Right ventricle myocardium inferior (tissue), 1 donor: ENCODE results near the gene OSBPL10. TPM values are rescaled to one million over a fixed set of nuclear protein-coding genes. Genes with fewer than 3 reads are reported as not detected.
"Not testable (repeated sequence)": the region's sequence is repeated elsewhere in the genome, so short reads cannot be mapped to it uniquely, and the experiment has no call there.

Experiments
- ATAC-seq: fragments of 200-7000 bp; cut with Tn5 transposase; one replicate; pipeline ENCODE4 v1.9.1; 2020; ENCODE audit warnings: mild to moderate bottlenecking, moderate library complexity
- DNase-seq: peaks from one replicate; pipeline ENCODE4 v3.0.0; 2021; ENCODE audit errors: missing footprints
- intact Hi-C: fragments of 100-400 bp; cut with DNase I; formaldehyde crosslinking; loops from one replicate; pipeline ENCODE4 v1.11.0; 2022
- total RNA-seq: library from RNA; stranded (reverse); fragmentation: NEBNext Ultra II Directional; extraction: Animal tissue kit (Norgen Biotek cat#: 25700); gene quantifications from one replicate; pipeline ENCODE4 v1.2.1, GENCODE V29; 2021
- donor health status: DM: no; HTN: yes; CAD: no; lungs with severe emphysema.

OSBPL10 gene
- total RNA-seq, 1 donor from 2014 or later, result 6.6 TPM

DNA sequence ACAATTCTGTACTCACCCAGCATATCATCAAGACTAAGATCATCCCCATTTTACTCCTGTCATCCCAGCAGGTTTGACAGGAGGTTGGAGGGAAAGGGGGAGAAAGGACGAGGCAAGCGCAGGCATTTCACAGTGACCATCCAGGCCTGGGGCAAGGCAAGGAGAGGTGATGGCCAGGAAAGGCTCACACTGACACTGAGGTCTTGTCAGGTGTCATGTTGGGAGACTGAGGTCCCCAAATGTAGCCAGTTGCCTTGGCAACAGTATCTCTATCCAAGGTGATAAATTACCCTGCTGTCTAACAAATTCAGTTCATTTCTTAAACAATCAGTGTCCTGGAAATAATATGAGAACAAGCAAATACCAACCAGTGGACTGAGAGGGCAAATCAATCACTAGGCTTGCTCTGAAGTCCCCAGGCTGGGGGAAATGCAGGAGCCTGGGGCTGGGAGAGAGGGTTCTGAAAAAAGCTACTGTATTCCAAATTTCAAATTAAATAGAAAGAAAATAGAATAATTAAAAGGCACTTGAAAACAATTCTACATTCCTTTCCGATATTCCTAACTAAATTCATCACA, 172.8 kb downstream of the OSBPL10 start:
- ATAC-seq (no peak), DNase-seq (no peak)
- intact Hi-C loops, result no loop called here

DNA sequence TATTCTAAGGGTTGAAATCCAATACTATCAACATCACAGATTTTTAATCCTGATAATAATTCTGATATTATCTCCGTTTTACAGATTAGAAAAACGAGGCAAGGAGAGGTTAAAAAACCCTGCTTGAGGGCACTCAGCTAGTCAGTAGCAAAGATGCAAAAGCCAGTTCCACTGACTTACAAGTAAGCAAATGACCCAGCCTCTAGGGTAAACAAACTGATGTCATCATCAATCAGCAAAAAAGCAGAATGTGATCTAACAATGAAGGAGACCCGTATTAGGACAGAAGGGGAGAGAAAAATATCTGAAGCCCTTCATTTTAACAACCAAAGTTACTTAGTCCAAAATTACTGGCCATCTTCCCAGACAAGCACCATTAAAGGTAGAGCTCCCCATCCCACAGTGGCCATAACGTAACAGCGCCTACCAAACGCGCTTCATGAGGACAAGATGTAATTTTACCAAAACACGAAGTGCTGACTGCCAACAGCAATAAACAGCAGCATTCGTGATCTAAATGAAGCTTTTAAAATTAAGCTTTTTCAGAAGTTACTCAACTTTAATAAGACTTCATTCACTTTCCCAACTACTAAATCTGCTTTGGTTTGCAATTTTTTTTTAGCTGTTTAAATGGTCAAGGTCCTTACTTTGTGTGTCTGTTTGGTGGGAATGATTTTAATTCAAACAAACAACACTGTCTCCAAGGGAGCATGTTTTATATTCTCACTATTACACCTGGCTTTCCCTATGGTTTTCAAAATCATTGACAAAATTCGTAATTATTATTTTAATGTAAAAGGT, 176.6 kb downstream of the OSBPL10 start:
- intact Hi-C loops, result no loop called here

DNA sequence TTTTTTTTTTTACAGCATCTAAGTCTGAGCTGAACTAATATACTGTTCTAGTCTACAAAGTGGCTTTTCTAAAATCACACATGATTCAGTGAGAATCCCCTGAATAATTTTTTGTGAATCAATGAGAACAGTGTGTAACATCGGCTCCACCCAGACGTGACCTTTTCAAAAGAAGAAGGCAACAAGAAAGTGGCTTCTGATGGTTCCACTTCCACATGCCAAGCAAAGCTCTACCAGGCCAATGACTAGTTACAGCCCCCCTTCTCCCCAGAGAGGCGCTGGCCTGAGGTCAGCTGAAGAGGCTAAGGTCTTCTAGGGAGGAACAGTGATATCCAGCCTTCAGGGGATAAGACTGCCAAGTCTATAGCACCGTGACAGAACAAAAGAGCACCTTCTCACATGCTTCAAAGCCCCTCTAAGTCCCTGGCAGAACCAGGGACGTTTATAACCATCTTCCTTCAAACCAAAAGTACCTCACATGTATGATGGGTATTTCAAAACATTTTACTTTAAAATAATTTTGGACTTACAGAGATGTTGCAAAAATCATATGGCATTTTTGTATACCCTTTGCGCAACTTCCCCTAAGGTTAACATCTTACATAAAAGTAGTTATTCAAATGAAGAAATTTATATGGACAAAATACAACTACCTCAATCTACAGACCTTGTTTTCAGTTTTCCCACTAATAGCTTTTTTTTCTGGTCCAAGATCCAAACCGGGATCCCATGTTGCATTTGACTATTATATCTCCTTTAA, 177.9 kb downstream of the OSBPL10 start:
- ATAC-seq, result no peak

More for the DNA sequence above, 176.6 kb downstream of the OSBPL10 start:
- DNase-seq, result no peak
- no peak for ATAC-seq

DNA sequence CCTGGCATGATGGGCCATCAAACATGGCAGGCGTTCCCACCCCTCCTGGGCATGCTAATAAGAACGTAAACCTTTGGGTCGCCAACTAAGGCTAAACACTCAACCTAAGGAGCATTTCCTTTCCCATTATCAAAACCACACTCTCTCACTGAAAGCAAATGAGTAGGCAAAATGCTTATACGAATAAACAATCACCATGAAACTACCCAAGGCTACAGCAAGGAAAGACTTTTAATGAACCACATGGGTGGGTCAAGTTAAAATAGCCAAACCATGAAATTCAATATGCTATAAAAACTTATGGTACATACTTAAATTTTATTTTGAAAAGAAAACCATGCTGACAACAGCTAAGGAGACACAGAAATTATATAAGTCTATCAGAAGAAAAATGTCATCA, 180.6 kb downstream of the OSBPL10 start:
- DNase-seq (no peak), ATAC-seq (no peak)
- intact Hi-C loops, result no loop called here

More for the DNA sequence above, 177.9 kb downstream of the OSBPL10 start:
- intact Hi-C loops, result no loop called here
- no peak for DNase-seq

DNA sequence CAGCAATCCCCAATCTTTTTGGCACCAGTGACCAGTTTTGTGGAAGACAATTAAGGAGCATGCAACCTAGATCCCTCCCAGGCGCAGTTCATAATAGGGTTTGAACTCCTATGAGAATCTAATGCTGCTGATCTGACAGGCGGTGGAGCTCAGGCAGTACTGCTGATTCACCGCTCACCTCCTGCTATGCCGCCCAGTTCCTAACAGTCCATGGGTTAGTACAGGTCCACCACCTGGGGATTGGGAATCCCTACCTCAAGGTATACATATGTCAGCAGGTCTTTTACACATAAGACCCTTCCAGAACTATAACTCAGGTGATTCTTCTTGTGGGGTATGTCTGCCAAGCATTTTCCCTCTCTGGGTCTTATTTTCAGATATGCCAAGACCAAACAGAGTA, 182.2 kb downstream of the OSBPL10 start:
- no peak for ATAC-seq
- no peak for DNase-seq
- intact Hi-C loops, result no loop called here

DNA sequence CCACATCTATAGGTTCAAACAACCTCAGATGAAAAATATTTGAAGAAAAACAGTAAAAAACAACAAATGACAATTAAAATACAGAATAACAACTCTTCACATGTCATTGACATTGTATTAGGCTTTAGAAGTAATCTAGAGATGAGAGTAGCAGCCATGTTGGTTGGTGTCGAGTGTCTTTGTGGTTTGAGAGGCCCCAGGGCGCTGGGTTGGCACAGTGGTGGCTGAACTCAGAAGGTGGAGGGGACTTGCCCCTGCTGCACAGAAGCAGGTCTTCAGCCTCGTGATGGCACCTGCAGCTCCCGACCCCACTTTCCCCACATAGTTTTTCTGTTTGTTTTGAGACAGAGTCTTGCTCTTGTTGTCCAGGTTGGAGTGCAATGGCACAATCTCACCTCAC, 187.2 kb downstream of the OSBPL10 start:
- DNase-seq (no peak), ATAC-seq (no peak)
- intact Hi-C loops, result no loop called here

DNA sequence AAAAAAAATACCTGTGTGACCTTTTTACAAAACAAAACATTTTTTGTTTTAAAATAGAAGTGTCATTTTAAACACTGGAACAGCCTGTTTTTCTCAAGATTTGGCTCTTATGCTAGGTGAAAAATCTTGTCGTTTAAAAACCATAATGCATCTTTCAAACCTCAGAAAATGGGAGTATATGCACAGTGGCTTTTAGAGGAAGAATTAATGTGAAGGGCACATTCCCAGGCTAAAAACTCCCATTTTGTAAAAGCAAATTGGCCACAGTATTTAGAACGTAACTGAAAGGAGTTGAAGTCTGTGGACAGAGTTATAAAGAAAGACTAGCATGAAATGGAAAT, 190.0 kb downstream of the OSBPL10 start:
- DNase-seq (no peak), ATAC-seq (no peak)
- intact Hi-C loops, result no loop called here

DNA sequence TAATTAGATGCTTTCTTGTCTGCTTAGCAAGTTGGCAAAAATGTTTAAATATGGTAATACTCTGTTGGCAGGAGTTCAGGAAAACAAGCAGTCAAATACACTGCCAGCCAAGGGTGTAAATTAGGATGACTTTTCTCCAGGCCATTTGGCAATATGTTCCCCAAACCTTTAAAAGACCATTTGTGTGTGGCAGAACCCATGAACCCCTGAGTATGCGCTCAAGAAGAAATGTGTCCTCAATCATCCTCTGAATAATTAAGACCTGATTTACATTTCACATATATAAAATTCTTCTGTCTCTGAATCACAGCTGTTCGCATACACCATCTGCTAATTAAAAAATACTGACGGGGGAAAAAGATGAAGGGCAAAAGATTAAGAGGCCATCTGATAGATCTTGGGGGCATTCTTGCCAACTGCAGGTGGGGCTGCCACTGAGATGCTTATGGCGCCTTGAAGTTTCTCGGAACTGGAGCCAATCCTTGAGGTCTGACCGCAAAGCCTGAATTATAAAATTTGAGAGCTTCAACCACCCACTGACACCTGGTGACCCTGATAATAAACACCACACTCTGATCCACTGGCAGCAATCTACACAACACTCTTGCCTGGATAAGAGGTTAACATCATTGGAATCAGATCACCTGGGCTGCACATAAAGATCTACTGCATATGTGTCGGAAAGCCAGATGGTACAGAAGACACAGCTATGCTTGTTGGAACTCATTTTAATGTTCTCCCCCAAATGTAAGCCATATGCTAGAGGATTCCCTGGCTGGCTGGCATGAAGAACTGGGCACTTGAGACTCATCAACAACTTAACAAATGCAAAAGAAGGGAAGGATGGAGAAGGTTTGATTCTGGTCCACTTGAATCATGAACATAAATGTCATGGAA, 190.6 kb downstream of the OSBPL10 start:
- no peak for ATAC-seq
- intact Hi-C loops, result no loop called here
- DNase-seq, result no peak

DNA sequence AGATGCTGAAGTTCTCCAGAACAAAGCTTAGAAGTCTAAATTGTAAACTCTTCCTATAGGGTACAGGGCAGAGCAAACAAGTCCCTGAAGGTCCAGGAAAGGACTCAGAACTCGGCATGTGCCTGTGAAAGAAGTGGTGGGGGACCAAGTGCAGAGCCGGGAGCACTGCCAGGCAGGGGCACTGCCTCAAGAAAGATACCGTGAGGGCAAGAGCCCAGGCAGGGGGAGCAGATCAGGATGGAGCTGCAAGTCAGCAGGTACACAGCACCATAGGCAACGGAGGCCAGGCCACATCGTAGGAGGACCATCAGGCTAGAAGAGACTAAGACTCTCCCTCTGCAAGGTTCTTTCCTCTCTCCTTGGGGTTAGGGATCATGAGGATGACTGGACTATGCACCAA, 191.6 kb downstream of the OSBPL10 start:
- DNase-seq (no peak), ATAC-seq (no peak)

DNA sequence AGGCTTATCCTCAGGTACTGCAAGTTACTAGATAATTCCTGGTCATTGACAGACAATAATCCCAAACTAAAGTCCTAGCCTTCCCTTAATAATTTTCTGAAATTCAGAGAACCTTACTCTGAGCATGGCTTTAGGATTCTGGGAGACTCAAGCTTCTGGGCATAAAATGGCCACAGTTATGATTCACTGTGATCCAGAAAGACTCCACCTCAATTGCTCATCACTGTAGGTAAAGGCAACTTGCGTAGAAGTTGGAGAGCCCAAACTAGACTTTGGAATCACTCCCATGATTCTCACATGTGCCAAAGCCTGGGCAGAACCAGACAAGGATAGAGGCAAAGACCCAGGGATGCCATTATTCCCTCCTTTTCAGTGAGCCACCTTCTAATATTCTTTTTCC, 195.3 kb downstream of the OSBPL10 start:
- intact Hi-C loops, result no loop called here
- DNase-seq, result no peak
- ATAC-seq, result no peak

More for the DNA sequence above, 191.6 kb downstream of the OSBPL10 start:
- intact Hi-C loops, result no loop called here

DNA sequence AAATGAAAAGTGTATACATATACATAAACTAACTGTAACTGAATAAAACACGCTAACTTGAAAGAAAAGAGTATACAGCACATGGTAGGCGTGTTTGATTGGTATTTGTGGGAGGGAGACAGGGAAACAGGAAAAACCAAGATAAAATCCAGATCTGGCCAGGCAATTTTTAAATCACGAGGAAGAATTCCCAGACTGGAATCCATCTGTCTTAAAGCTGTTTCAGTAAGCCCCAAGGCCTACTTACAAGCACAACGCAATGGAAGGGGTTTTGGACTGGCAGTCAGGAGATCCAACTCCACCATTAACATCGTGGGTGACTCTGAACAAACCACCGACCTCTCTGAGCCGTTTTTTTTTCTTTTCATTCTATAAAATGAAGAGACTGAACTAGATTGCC, 195.8 kb downstream of the OSBPL10 start:
- DNase-seq (no peak), ATAC-seq (no peak)
- intact Hi-C loops, result no loop called here

DNA sequence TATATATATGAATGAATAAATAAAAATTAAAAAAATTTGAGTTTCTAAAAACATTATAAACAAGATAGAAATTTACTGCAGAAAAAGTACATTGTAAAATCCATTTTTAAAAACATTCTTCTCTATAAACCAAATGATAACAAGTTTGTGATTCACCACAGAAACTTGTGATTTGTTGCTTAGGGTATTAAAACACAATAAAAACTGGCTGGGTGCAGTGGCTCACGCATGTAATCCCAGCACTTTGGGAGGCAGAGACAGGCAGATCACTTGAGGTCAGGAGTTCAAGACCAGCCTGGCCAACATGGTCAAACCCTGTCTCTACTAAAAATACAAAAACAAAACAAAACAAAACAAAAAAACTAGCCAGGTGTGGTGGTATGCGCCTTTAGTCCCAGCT, 197.2 kb downstream of the OSBPL10 start:
- ATAC-seq, DNase-seq, intact Hi-C loops: not testable (repeated sequence)

DNA sequence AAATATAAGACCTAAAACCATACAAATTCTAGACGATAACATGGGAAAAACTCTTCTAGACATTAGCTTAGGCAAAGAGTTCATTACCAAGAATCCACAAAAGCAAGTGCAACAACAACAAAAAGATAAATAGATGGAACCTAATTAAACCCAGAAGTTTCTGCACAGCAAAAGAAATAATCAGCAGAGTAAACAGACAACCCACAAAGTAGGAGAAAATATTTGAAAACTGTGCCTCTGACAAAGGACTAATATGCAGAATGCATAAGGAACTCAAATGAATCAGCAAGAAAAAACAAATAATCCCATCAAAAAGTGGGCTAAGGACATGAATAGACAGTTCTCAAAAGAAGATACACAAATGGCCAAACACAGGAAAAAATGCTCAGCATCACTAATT, 198.8 kb downstream of the OSBPL10 start:
- intact Hi-C loops, DNase-seq, ATAC-seq: not testable (repeated sequence)

DNA sequence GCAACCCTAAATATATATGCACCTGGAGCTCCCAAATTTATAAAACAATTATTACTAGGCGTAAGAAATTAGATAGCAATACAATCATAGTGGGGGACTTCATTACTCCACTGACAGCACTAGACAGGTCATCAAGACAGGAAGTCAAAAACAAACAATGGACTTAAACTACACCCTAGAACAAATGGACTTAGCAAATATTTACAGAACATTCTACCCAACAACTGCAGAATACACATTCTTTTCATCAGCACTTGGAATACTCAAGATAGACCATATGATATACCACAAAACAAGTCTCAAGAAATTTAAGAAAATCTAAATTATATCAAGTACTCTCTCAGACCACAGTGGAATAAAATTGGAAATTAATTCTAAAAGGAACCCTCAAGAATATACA, 201.5 kb downstream of the OSBPL10 start:
- no peak for ATAC-seq
- DNase-seq, result no peak
- intact Hi-C loops, result no loop called here

DNA sequence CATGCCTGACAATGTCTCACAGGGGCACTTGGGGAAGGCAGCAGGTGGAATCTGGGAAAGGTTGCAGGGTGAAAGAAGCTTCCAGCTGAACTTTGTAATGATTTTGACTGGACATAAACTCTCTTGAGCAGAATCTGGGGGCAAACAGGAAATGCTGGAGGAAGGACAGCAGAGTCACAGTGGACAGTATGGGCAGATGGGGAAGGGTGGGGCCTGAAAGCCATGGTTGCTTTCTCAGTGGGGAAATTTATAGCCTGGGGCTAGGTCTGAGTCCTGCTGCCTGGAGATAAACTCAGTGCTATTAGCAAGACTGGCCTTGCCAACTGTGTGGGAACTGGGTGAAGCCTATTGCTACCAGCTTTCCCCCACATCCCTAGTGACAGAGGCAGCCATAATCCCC, 203.2 kb downstream of the OSBPL10 start:
- intact Hi-C loops, result no loop called here
- no peak for ATAC-seq
- no peak for DNase-seq

DNA sequence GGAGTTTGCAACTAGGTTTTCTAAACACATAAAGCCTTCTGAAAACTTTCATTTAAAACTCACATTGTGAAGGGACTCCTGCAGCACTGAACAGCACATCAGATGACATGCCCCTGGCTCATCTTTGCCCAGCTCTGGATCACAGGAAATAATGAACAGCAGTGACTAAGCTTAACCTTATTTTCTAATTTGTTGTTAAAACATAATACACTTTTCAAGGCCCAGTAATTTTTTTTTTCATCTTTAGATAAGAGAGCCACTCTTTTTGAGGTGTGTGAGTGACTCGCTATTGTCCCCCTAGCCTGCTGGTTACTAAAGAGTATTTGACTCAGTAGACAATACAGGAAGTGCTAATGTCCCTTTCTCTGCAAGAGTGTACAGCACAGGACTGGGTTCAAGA, 204.0 kb downstream of the OSBPL10 start:
- ATAC-seq, result no peak
- intact Hi-C loops, result no loop called here
- DNase-seq, result no peak

DNA sequence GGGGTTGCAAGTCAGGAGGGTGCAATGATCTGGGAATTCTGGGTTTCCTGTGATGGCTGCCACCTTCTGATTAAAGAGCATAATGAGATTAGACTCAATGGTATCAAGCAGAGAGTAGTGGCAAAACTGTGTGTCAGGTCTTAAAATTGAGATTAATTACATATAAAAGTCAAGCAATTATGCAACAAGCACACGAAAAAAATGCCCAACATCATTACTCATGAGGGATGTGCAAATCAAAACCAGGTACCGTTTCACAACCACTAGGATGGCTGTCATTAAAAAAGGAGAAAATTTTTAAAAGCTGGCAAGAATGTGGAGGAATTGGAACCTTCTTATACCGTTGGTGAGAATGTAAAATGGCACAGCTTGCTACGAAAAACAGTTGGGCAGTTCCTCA, 205.0 kb downstream of the OSBPL10 start:
- ATAC-seq (no peak), DNase-seq (no peak)
- intact Hi-C loops, result no loop called here

DNA sequence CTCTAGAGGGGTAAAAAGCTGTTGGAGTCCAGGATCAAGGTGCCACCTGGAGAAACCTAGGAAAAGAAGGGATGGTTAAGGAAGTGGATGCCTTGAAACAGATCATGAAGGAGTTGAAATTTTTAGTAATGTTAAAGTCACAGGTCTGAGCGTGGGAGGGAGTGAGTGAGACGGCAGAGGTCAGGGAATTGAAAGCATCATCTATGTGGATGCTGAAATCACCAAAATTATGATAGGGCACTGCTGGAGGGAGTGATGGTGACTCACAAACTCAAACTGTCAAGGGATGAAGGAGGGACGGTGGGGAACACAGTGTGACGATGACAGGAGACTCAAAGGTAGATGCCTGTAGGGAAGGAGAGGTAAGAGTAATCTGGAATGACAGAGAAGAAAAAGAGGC, 205.7 kb downstream of the OSBPL10 start:
- ATAC-seq, result no peak
- intact Hi-C loops, result no loop called here
- no peak for DNase-seq
